T-helper 1 cell treated with Interleukin-12 subunit alpha and Interleukin-12 subunit beta and Interleukin-4 antibody, amounts not matched to agents 30 μg/mL and 1 μg/mL, for 36 hours (primary cell): ENCODE results near the gene GFY.
A peak's percentile ranks its signal among the peaks of the same experiment; 100 is the strongest.

ENCODE experiments used
- H3K27ac Mint-ChIP-seq: one replicate; pipeline ENCODE4 v1.8.0; 2021; ENCODE audit warnings: mild to moderate bottlenecking, mixed read lengths
- H3K27me3 Mint-ChIP-seq: one replicate; pipeline ENCODE4 v1.8.0; 2021; ENCODE audit warnings: low read depth, mixed read lengths
- H3K36me3 Mint-ChIP-seq: one replicate; pipeline ENCODE4 v1.8.0; 2021; ENCODE audit warnings: low read depth, mixed read lengths
- H3K4me1 Mint-ChIP-seq: one replicate; pipeline ENCODE4 v1.8.0; 2021; ENCODE audit warnings: low read depth, mixed read lengths
- H3K4me3 Mint-ChIP-seq: one replicate; pipeline ENCODE4 v1.8.0; 2021; ENCODE audit warnings: mild to moderate bottlenecking, moderate library complexity, mixed read lengths
- H3K9me3 Mint-ChIP-seq: one replicate; pipeline ENCODE4 v1.8.0; 2021; ENCODE audit warnings: mixed read lengths

The GFY gene

GRCh38 chr19:49474542-49474924, 49.3 kb downstream of the GFY start:
- H3K4me3 Mint-ChIP-seq = peak overlapping the region; percentile 99
- peaks cover 40% of the 10 kb centered on the region for H3K4me1 Mint-ChIP-seq
- no peaks in the 10 kb centered on the region for H3K9me3 Mint-ChIP-seq
- H3K36me3 Mint-ChIP-seq = peaks cover 15% of the 10 kb centered on the region
- no peaks in the 10 kb centered on the region for H3K27me3 Mint-ChIP-seq
- peak overlapping the region; percentile 95 for H3K27ac Mint-ChIP-seq

DNA sequence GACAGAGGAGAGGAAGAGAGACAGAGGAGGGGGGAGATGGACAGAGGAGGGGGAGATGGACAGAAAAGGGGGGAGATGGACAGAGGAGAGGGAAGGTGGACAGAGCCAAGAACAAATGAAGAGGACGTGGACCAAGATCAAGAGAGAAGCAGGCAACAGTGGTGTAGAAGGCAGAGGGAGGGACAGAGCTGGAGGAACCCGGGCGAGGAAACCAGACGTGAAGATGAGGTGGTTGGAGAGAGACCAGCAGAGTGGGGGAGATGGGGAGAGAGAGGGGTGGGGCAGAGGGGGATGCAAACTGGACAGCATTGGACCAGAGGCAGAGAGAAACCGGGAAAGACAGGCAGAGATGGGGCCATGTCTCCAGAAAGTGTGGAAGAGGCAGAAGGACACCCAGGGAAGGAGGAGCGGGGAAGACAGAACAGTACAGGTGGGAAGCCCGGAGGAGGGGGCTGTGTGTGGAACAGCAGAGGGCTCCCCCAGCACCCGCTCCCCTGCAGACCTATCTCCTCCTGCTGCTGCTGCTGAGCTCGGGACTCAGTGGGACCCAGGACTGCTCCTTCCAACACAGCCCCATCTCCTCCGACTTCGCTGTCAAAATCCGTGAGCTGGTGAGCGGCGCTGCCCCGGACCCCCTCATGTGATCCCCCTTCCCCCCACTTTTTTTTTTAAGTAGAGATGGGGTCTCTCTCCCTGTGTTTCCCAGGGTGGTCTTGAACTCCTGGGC, 50.2 kb downstream of the GFY start:
- peak overlapping the region; percentile 99 for H3K4me3 Mint-ChIP-seq
- H3K36me3 Mint-ChIP-seq = peaks cover 21% of the 10 kb centered on the region
- H3K27ac Mint-ChIP-seq = peak overlapping the region; percentile 95
- no peaks in the 10 kb centered on the region for H3K27me3 Mint-ChIP-seq
- H3K4me1 Mint-ChIP-seq = peaks cover 32% of the 10 kb centered on the region
- H3K9me3 Mint-ChIP-seq = no peaks in the 10 kb centered on the region

DNA sequence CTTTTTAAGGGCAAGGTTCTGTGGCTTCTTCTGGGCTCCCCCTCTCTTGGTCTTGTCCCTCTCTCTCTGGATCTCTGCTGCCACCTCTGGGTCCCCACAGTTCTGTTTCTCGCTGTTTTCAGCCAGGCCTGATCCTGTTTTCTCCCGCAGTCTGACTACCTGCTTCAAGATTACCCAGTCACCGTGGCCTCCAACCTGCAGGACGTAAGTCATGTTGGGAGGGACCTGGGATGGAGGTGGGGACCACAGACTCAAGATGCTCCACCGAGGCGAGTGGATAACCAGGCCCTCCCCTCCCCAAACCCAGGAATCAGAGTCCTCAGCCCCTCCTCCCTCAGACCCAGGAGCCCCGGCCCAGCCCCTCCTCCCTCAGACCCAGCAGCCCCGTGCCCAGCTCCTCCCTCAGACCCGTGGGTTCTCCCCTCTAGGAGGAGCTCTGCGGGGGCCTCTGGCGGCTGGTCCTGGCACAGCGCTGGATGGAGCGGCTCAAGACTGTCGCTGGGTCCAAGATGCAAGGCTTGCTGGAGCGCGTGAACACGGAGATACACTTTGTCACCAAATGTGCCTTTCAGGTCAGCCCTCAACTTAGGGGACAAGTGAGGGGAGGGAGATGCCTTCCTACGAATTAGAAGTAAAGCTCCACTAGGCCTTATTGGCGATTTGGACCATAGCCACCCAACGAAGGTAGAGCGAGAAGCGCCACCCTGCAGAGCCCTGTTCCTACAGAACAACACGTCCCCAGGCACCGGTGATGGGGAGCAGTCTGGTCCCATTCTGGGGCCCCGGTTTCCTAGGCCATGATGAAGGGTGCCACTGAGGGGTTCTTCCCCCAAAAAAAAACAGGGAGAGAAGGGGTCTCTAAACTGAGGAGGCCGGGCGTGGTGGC, 51.0 kb downstream of the GFY start:
- H3K27me3 Mint-ChIP-seq = no peaks in the 10 kb centered on the region
- H3K9me3 Mint-ChIP-seq = no peaks in the 10 kb centered on the region
- peak overlapping the region; percentile 99 for H3K4me3 Mint-ChIP-seq
- peaks cover 28% of the 10 kb centered on the region for H3K4me1 Mint-ChIP-seq
- peaks cover 26% of the 10 kb centered on the region for H3K36me3 Mint-ChIP-seq
- H3K27ac Mint-ChIP-seq = peak overlapping the region; percentile 95
